ENCODE results near the gene ZNF615. TPM values are rescaled to one million over a fixed set of nuclear protein-coding genes. Genes with fewer than 3 reads are reported as not detected.

Gene ZNF615
- total RNA-seq, 3 donors from 2014 or later: 15.4 to 35.9 (median 27.2) TPM

- TF ChIP-seq POLR2A (IDR thresholded peaks at IDR 0.05) (no peak), POLR2AphosphoS5 (IDR thresholded peaks at IDR 0.05) (no peak), CTCF (IDR thresholded peaks at IDR 0.05) (no peak)
- Histone ChIP-seq H3K27me3 (no peaks in the 10 kb centered on the region), H3K27ac (no peak overlapping the region), H3K36me3 (peaks cover 37% of the 10 kb centered on the region), H3K9me3 (peaks cover 90 to 94% of the 10 kb centered on the region in 2 donors), H3K4me1 (peaks cover 0 to 1% of the 10 kb centered on the region in 2 donors), H3K4me3 (peak overlapping the region in 1 of 3 donors; percentile 15)
- DNase-seq (ENCODE audit: low spot score in 2 of 2): no peak
- intact Hi-C loops (cut with DNase I; ENCODE audit: low total_unique reads): no loop called here
These were observed 14.2 kb upstream of the ZNF615 start for GRCh38 chr19:52022193-52022592.

- no peak overlapping the region for H3K27ac ChIP-seq
- no peaks in the 10 kb centered on the region for H3K4me1 ChIP-seq
- no peak for DNase-seq (ENCODE audit: low spot score in 2 of 2)
- H3K36me3 ChIP-seq: peaks cover 47% of the 10 kb centered on the region
- intact Hi-C loops (cut with DNase I; ENCODE audit: low total_unique reads): no loop called here
- H3K27me3 ChIP-seq: no peaks in the 10 kb centered on the region
- H3K4me3 ChIP-seq: peak overlapping the region in 1 of 3 donors; percentile 26
- no peak for TF ChIP-seq POLR2AphosphoS5 (IDR thresholded peaks at IDR 0.05)
- no peak for TF ChIP-seq CTCF (IDR thresholded peaks at IDR 0.05)
- TF ChIP-seq POLR2A (IDR thresholded peaks at IDR 0.05): no peak
- peaks cover 94 to 99% of the 10 kb centered on the region in 2 donors for H3K9me3 ChIP-seq
These were observed 12.5 kb upstream of the ZNF615 start for GRCh38 chr19:52020506-52020905.

- Histone ChIP-seq H3K4me1 (no peaks in the 10 kb centered on the region), H3K9me3 (peaks cover 33 to 35% of the 10 kb centered on the region in 2 donors), H3K27me3 (no peaks in the 10 kb centered on the region), H3K27ac (no peak overlapping the region), H3K36me3 (no peaks in the 10 kb centered on the region), H3K4me3 (no peak overlapping the region)
- intact Hi-C loops (cut with DNase I; ENCODE audit: low total_unique reads): no loop called here
- TF ChIP-seq POLR2A (IDR thresholded peaks at IDR 0.05): no peak
- TF ChIP-seq CTCF (IDR thresholded peaks at IDR 0.05): no peak
- no peak for TF ChIP-seq POLR2AphosphoS5 (IDR thresholded peaks at IDR 0.05)
- no peak for DNase-seq (ENCODE audit: low spot score in 2 of 2)
These were observed 2.7 kb upstream of the ZNF615 start for GRCh38 chr19:52010674-52011073.

- Histone ChIP-seq H3K4me1 (no peaks in the 10 kb centered on the region), H3K27ac (peak overlapping the region; percentile 83 to 93), H3K4me3 (peak overlapping the region; percentile 76 to 83 (median 79)), H3K36me3 (peaks cover 10% of the 10 kb centered on the region), H3K9me3 (peaks cover 37 to 40% of the 10 kb centered on the region in 2 donors), H3K27me3 (no peaks in the 10 kb centered on the region)
- TF ChIP-seq POLR2AphosphoS5 (IDR thresholded peaks at IDR 0.05): no peak
- no peak for DNase-seq (ENCODE audit: low spot score in 2 of 2)
- intact Hi-C loops (cut with DNase I; ENCODE audit: low total_unique reads): no loop called here
These were observed 583 bp downstream of the ZNF615 start for GRCh38 chr19:52007451-52007805.

GRCh38 chr19:51994048-51994644 lies 13.9 kb downstream of the ZNF615 start:
- intact Hi-C loops (cut with DNase I; ENCODE audit: low total_unique reads): no loop called here
- DNase-seq (ENCODE audit: low spot score in 2 of 2): no peak
- H3K27me3 ChIP-seq: no peaks in the 10 kb centered on the region
- H3K4me1 ChIP-seq: no peaks in the 10 kb centered on the region
- peaks cover 77 to 97% of the 10 kb centered on the region in 2 donors for H3K9me3 ChIP-seq
- peak overlapping the region in 1 of 3 donors; percentile 1 for H3K4me3 ChIP-seq
- TF ChIP-seq CTCF (IDR thresholded peaks at IDR 0.05) (no peak), POLR2AphosphoS5 (IDR thresholded peaks at IDR 0.05) (no peak), POLR2A (IDR thresholded peaks at IDR 0.05) (no peak)
- H3K27ac ChIP-seq: no peak overlapping the region
- peaks cover 49% of the 10 kb centered on the region for H3K36me3 ChIP-seq
